ENCODE results near the gene ZNF35.
A peak's percentile ranks its signal among the peaks of the same experiment; 100 is the strongest.

ZNF35 gene

DNA sequence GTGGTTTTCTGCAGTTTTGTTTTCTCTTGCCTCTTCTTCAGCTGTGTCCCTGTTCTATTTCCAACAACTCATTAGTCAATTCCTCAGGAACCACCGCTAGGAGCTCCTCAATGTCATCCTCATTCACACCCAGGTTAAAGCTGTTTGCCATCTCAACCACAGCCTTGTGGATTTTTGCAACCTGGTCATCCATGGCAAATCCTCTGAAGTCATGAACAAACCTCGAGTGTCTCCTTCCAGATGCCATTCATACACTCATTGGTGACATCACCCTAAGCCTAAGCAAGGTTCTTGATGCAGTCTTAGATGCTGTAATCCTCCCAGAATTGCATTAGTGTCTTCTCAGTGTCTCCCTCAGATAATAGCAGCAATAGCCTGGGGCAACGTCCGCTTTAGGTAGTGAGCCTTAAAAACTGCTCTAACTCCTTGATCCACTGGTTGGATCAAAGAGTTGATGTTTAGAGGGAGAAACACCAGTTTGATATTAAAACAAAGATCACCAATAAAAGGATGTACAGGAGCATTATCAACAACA is 32.5 kb downstream of the ZNF35 start:
- H4K12ac ChIP-seq (ENCODE audit: low read depth, low read length): no peak overlapping the region

GRCh38 chr3:44682182-44682896 is 33.8 kb downstream of the ZNF35 start:
- no peaks in the 10 kb centered on the region for H3K27me3 ChIP-seq (ENCODE audit: insufficient read depth, low read length)
- peaks cover 2% of the 10 kb centered on the region for H3K79me1 ChIP-seq (ENCODE audit: low read length)
- H3K4me1 ChIP-seq (ENCODE audit: control insufficient read depth in 1 of 2, insufficient read depth in 2 of 2, low read length in 2 of 2): peaks cover 0 to 2% of the 10 kb centered on the region in 2 experiments
- no peak overlapping the region for H2BK120ac ChIP-seq (ENCODE audit: insufficient read depth, low read length, poor library complexity)
- no peak overlapping the region for H3K9ac ChIP-seq (ENCODE audit: low read length)
- no peak overlapping the region for H3K27ac ChIP-seq (ENCODE audit: low read depth, low read length)
- H3K4ac ChIP-seq (ENCODE audit: low read depth, low read length): no peak overlapping the region
- H3K9me3 ChIP-seq (ENCODE audit: insufficient read depth, low read depth, low read length): peaks cover 19% of the 10 kb centered on the region
- no peak overlapping the region for H4K91ac ChIP-seq (ENCODE audit: low read depth, low read length)
- no peak overlapping the region for H3K18ac ChIP-seq (ENCODE audit: low read length)
- peak; percentile 78 to 87 for DNase-seq
- H2BK5ac ChIP-seq (ENCODE audit: low read depth, low read length, poor library complexity): no peak overlapping the region
- H3K36me3 ChIP-seq (ENCODE audit: control insufficient read depth in 1 of 2, insufficient read depth in 2 of 2, low read length in 2 of 2): no peaks in the 10 kb centered on the region
- H4K12ac ChIP-seq (ENCODE audit: low read depth, low read length): no peak overlapping the region
- H2BK12ac ChIP-seq (ENCODE audit: low read length): no peak overlapping the region
- no peak overlapping the region for H3K4me2 ChIP-seq (ENCODE audit: low read length)
- H2AK5ac ChIP-seq (ENCODE audit: low read length): no peak overlapping the region
- H3K4me3 ChIP-seq (ENCODE audit: low read depth, low read length): no peak overlapping the region
- no peak overlapping the region for H3K14ac ChIP-seq (ENCODE audit: low read length)
- H3K23ac ChIP-seq (ENCODE audit: low read length): no peak overlapping the region
- peaks cover 3% of the 10 kb centered on the region for H3K79me2 ChIP-seq (ENCODE audit: control insufficient read depth, insufficient read depth, low read length, poor library complexity)
- no peak overlapping the region for H2AFZ ChIP-seq (ENCODE audit: insufficient read depth, low read length, poor library complexity)
- H4K8ac ChIP-seq (ENCODE audit: low read depth, low read length): no peak overlapping the region
- no CpG with 5 or more reads among the region's 2 CpGs for WGBS (ENCODE audit: extremely low coverage, insufficient coverage, insufficient read length)

More for the DNA sequence above, 32.5 kb downstream of the ZNF35 start:
- Histone ChIP-seq H3K18ac (ENCODE audit: low read length) (no peak overlapping the region), H3K23ac (ENCODE audit: low read length) (no peak overlapping the region), H3K79me1 (ENCODE audit: low read length) (peaks cover 2% of the 10 kb centered on the region), H2AFZ (ENCODE audit: insufficient read depth, low read length, poor library complexity) (no peak overlapping the region), H3K9ac (ENCODE audit: low read length) (no peak overlapping the region), H3K4me2 (ENCODE audit: low read length) (no peak overlapping the region), H3K79me2 (ENCODE audit: control insufficient read depth, insufficient read depth, low read length, poor library complexity) (peaks cover 3% of the 10 kb centered on the region), H2BK5ac (ENCODE audit: low read depth, low read length, poor library complexity) (no peak overlapping the region), H3K27ac (ENCODE audit: low read depth, low read length) (no peak overlapping the region), H3K4ac (ENCODE audit: low read depth, low read length) (no peak overlapping the region), H3K4me3 (ENCODE audit: low read depth, low read length) (no peak overlapping the region), H4K8ac (ENCODE audit: low read depth, low read length) (no peak overlapping the region), H3K9me3 (ENCODE audit: insufficient read depth, low read depth, low read length) (peaks cover 21% of the 10 kb centered on the region), H3K4me1 (ENCODE audit: control insufficient read depth in 1 of 2, insufficient read depth in 2 of 2, low read length in 2 of 2) (peaks cover 0 to 2% of the 10 kb centered on the region in 2 experiments), H2BK12ac (ENCODE audit: low read length) (no peak overlapping the region), H3K36me3 (ENCODE audit: control insufficient read depth in 1 of 2, insufficient read depth in 2 of 2, low read length in 2 of 2) (no peaks in the 10 kb centered on the region), H2BK120ac (ENCODE audit: insufficient read depth, low read length, poor library complexity) (no peak overlapping the region), H3K14ac (ENCODE audit: low read length) (no peak overlapping the region), H3K27me3 (ENCODE audit: insufficient read depth, low read length) (no peaks in the 10 kb centered on the region), H4K91ac (ENCODE audit: low read depth, low read length) (no peak overlapping the region), H2AK5ac (ENCODE audit: low read length) (no peak overlapping the region)
- DNase-seq: peak; percentile 62 to 72
- WGBS (ENCODE audit: extremely low coverage, insufficient coverage, insufficient read length): no CpG with 5 or more reads among the region's 4 CpGs

- H2BK120ac ChIP-seq (ENCODE audit: insufficient read depth, low read length, poor library complexity): peak overlapping the region; percentile 29
- no peaks in the 10 kb centered on the region for H3K27me3 ChIP-seq (ENCODE audit: insufficient read depth, low read length)
- H4K8ac ChIP-seq (ENCODE audit: low read depth, low read length): peak overlapping the region; percentile 88
- H3K23ac ChIP-seq (ENCODE audit: low read length): no peak overlapping the region
- H2AFZ ChIP-seq (ENCODE audit: insufficient read depth, low read length, poor library complexity): peak overlapping the region; percentile 96
- peak overlapping the region; percentile 84 for H3K14ac ChIP-seq (ENCODE audit: low read length)
- H3K9me3 ChIP-seq (ENCODE audit: insufficient read depth, low read depth, low read length): peaks cover 13% of the 10 kb centered on the region
- no peak overlapping the region for H2BK5ac ChIP-seq (ENCODE audit: low read depth, low read length, poor library complexity)
- no CpG with 5 or more reads among the region's 48 CpGs for WGBS (ENCODE audit: extremely low coverage, insufficient coverage, insufficient read length)
- no peaks in the 10 kb centered on the region for H3K36me3 ChIP-seq (ENCODE audit: control insufficient read depth in 1 of 2, insufficient read depth in 2 of 2, low read length in 2 of 2)
- H3K79me2 ChIP-seq (ENCODE audit: control insufficient read depth, insufficient read depth, low read length, poor library complexity): peaks cover 3% of the 10 kb centered on the region
- no peak for DNase-seq
- no peak overlapping the region for H2AK5ac ChIP-seq (ENCODE audit: low read length)
- peak overlapping the region; percentile 81 for H3K4ac ChIP-seq (ENCODE audit: low read depth, low read length)
- peaks cover 0 to 2% of the 10 kb centered on the region in 2 experiments for H3K4me1 ChIP-seq (ENCODE audit: control insufficient read depth in 1 of 2, insufficient read depth in 2 of 2, low read length in 2 of 2)
- no peak overlapping the region for H3K27ac ChIP-seq (ENCODE audit: low read depth, low read length)
- H3K4me3 ChIP-seq (ENCODE audit: low read depth, low read length): peak overlapping the region; percentile 82
- H4K12ac ChIP-seq (ENCODE audit: low read depth, low read length): peak overlapping the region; percentile 98
- peaks cover 2% of the 10 kb centered on the region for H3K79me1 ChIP-seq (ENCODE audit: low read length)
- H3K9ac ChIP-seq (ENCODE audit: low read length): peak overlapping the region; percentile 72
- H3K18ac ChIP-seq (ENCODE audit: low read length): peak overlapping the region; percentile 61
- H4K91ac ChIP-seq (ENCODE audit: low read depth, low read length): peak overlapping the region; percentile 49
- H3K4me2 ChIP-seq (ENCODE audit: low read length): peak overlapping the region; percentile 57
- no peak overlapping the region for H2BK12ac ChIP-seq (ENCODE audit: low read length)
These were observed 36.7 kb downstream of the ZNF35 start for GRCh38 chr3:44685128-44685800.

GRCh38 chr3:44687898-44688297 is 39.4 kb downstream of the ZNF35 start:
- no CpG with 5 or more reads among the region's 1 CpG for WGBS (ENCODE audit: extremely low coverage, insufficient coverage, insufficient read length)
- no peak overlapping the region for H3K4me2 ChIP-seq (ENCODE audit: low read length)
- no peak overlapping the region for H3K4ac ChIP-seq (ENCODE audit: low read depth, low read length)
- no peak for DNase-seq
- H2BK120ac ChIP-seq (ENCODE audit: insufficient read depth, low read length, poor library complexity): no peak overlapping the region
- no peak overlapping the region for H4K12ac ChIP-seq (ENCODE audit: low read depth, low read length)
- peaks cover 0 to 2% of the 10 kb centered on the region in 2 experiments for H3K4me1 ChIP-seq (ENCODE audit: control insufficient read depth in 1 of 2, insufficient read depth in 2 of 2, low read length in 2 of 2)
- H3K23ac ChIP-seq (ENCODE audit: low read length): no peak overlapping the region
- H3K14ac ChIP-seq (ENCODE audit: low read length): no peak overlapping the region
- no peaks in the 10 kb centered on the region for H3K27me3 ChIP-seq (ENCODE audit: insufficient read depth, low read length)
- H3K18ac ChIP-seq (ENCODE audit: low read length): no peak overlapping the region
- H4K91ac ChIP-seq (ENCODE audit: low read depth, low read length): no peak overlapping the region
- H4K8ac ChIP-seq (ENCODE audit: low read depth, low read length): no peak overlapping the region
- no peak overlapping the region for H3K27ac ChIP-seq (ENCODE audit: low read depth, low read length)
- H3K9ac ChIP-seq (ENCODE audit: low read length): no peak overlapping the region
- H3K79me1 ChIP-seq (ENCODE audit: low read length): peaks cover 2% of the 10 kb centered on the region
- no peak overlapping the region for H2BK12ac ChIP-seq (ENCODE audit: low read length)
- peaks cover 3% of the 10 kb centered on the region for H3K79me2 ChIP-seq (ENCODE audit: control insufficient read depth, insufficient read depth, low read length, poor library complexity)
- H2AK5ac ChIP-seq (ENCODE audit: low read length): no peak overlapping the region
- no peaks in the 10 kb centered on the region for H3K36me3 ChIP-seq (ENCODE audit: control insufficient read depth in 1 of 2, insufficient read depth in 2 of 2, low read length in 2 of 2)
- H3K4me3 ChIP-seq (ENCODE audit: low read depth, low read length): no peak overlapping the region
- no peak overlapping the region for H2AFZ ChIP-seq (ENCODE audit: insufficient read depth, low read length, poor library complexity)
- peaks cover 8% of the 10 kb centered on the region for H3K9me3 ChIP-seq (ENCODE audit: insufficient read depth, low read depth, low read length)
- H2BK5ac ChIP-seq (ENCODE audit: low read depth, low read length, poor library complexity): no peak overlapping the region
